AG08396 (cell line): Measurements from ENCODE around the gene HDGF.
A peak's percentile ranks its signal among the peaks of the same experiment; 100 is the strongest.

Source experiments
- DNase-seq: peaks from one replicate; pipeline ENCODE4 v3.0.0; 2012; ENCODE audit warnings: low spot score, mixed read lengths

Gene HDGF

DNA sequence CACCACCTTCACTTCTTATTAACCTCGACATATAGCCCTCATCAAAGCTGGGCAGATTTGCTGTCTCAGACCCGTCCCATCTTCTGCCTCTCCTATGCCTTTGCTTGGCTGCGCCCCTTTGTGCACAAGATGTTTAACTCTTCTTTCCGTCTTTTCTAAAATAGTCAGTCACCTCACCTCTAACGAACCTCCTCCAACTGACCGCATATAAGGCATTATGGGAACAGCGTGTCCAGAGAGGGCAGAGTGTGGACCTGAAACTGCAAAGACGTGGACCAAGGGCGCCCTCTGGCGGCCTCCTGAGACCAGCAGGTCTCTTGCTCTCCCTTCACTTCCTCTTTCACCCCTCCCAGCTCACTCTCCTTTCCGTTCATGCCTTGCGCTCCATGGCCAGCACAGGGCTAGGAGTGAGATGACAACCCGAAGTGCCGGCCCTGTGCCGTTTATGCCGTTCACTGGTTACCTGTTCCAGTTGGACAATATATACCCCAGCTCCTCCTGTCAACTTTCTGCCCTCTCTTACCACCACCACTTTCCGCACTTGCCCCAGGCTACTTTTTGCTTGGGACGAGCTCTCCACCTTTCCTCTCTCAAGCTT lies 25.7 kb downstream of the HDGF start:
- DNase-seq: peak; percentile 85

DNA sequence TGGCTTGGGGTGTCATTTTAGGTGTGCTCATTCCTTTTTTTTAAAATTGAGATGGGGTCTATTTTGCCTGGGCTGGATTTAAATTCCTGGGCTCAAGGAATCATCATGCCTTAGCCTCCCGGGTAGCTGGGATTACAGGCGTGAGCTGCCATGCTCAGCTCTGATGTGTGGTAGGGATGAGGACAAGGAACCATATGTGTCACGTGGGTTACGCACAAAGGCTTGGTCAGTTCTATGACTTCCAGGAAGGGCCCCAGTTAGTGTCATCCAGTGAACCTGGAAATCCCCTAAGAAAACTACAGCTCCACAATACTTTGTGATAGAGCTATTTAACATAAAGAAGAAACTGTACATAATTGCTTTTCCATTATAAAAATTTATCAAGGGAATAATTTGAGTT lies 29.9 kb downstream of the HDGF start:
- no peak for DNase-seq

DNA sequence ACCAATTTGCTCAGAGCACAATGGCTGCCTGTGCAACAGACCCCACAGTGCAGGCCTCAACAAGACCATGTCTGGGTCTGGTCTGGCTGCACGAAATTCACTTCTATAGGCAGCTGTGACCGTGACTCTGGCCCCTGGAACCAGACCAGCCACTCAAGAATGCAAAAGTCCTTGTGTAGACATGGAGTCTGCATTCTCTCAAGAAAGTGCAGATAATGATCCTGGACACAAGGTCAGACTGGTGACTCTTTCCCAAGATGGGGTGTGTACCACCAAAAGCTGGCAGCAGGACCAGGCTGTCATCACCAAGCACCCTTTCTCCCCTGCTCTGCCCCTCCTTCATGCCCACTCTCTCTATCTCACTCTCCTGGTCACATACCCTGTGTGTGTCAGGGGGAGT lies 30.3 kb downstream of the HDGF start:
- DNase-seq: no peak

DNA sequence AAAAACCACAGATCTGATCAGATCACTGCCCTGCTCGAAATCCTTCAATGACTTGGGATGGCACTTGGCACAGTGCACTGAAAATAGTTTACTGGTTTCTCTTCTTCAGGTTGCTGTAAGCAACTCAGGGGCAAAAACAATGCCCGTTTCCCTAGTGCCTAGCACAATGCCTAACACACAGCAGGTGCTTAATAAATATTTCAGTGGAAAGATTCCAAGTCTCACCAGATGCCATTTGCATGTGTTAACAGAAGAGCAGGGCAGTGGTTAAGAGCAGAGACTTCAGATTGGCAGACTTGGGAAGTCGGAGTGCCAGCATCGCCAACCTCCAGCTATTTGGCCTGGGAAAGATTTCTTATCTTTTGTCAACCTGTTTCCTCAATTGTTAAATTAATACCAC lies 34.1 kb downstream of the HDGF start:
- DNase-seq: no peak

DNA sequence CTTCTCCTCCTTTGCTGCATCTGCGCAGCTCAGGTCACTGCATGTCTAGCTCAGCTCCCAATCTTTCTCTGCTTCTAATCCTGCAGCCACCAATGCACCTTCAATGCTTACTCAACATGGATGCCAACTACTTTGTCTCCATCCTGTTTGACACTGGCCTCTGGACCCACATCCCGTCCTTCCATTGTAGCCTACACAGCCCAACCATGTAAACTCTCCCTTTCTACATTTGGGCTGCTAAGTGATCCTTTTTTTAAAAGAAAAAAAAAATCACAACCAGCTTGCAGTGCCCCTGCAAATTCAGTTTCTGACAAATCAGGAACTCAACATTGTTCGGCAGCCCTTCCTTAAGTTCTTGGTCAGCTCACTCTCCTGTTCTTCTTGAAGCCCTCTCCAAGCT lies 36.6 kb downstream of the HDGF start:
- no peak for DNase-seq

DNA sequence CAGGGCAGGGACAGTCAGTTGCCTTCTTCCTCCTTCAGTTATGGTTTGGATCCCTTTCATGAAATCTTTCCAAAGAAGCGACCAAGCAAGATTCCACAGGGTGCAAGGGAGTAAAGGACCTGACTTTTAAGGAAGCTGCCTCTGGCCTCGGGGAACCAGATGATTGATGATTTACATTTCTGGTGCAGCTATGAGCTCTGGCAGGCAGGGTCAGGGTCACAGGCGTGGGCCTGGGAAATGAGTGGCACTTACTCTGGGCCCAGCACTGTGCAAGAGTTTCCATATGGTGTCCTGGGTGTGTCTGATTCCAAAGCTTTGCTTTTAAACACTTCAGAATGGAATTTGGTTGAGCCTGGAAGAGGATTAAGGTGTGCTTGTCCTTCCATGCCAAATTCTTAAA lies 38.8 kb downstream of the HDGF start:
- no peak for DNase-seq

DNA sequence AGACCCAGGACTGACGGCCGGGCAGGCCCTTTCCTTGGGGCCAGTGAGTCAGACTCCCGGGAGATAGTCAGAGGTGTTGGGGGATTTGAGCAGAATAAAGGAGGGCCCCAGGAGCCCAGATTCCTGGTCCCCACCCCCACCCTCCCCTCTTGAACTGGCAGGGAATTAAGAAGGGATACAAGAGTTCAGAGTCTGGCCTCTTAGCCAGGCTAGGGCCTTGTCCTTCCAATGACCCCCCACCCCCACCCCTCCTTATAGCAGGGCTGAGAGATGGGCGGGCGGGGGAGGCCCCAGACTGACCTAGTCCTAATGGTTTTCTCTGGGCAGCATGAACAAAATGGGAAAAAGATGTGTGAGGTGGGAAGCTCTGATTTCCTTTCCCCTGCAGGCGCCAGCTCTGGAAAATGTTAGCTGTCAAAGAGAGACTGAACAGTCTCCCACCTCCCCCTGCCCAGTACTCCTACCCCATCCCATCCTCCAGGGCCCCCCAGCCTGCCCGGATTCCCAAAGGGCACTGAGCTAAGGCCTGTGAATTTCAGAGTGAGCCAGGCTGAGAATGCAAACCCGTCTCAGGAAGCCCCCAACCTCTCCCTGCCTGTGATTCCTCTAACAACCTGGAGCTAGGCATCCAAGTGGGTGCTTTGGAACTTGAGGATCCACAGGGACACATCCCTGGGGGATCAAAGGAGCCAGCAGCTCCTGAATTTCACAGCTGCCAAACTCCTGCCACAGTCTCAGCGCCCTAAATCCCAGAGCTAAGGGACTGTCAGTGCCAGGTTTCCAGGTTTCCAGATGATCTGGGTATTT lies 40.3 kb downstream of the HDGF start:
- no peak for DNase-seq

DNA sequence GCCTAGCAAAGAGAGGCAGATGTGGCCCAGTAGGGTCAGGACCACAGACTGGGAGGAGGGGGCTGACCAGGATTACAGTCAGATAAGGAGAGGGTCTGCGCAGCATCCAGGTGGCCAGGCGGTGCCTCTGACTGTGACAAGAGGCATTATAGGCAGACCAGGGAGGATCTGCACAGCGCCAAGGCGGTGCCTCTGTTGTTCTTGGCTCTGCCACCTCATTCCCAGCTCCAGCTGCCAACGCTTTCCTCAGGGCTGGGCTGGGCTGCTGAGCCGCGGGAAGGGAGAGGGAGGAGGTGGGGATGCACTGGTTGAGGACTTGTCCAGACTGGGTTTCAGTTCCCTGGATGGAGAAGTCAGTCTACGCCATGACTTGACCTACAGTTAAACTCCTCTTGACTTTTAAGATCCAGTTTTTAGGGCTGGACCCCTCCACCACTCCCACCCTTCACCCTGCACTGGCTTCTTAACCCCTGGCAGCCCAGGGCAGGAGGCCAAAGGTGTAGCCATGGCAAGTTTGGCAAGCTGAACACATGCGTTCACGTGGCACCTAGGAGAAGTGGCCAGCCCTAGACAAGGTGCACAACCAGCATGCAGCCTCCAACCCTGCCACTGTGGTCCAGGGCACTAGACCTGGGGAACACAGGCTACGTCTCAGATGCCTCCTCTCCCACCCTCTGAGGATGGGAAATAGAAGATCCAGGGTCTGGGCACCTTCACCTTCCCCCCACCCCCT lies 41.6 kb downstream of the HDGF start:
- DNase-seq: peak; percentile 82

DNA sequence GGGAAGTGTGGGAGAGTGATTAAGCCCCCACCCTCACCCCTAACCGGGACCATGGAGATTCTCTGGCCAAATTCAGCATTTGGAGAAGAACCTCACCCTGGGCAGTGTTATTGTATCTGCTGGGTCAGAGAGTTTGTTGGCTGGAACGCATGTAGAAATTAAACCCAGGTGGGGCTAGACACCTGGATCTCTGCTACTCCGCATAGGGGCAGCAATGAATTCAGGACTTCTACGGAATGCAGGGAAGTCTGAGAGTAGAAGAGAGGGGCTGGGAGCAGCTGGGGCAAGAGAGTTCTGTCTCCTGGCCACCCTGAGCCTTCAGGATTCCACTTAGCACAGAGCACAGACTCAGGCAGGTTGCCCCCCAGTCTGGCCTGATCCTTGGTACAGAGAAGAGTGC lies 42.4 kb downstream of the HDGF start:
- no peak for DNase-seq

DNA sequence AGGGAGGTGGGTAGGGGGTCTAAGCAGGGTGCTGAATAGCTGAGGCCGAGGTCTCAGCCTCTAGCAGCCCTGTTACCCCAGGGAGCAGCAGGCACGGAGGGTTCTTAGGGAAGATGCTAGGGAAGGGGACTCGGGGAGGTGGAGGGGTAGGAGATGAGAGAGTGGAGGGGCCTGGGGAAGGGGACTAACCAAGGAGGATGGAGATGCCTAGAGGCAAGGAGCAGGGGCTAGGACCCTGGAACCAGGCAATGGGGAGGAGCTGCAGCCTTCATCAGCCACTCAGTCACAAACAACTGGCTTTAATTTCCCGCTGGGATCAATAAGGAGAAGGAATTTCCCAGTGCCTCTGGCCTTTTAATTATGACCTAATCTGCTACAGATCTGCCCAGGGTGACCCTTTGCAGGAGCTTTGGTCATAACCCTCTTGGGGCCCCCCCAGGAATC lies 43.2 kb downstream of the HDGF start:
- no peak for DNase-seq

DNA sequence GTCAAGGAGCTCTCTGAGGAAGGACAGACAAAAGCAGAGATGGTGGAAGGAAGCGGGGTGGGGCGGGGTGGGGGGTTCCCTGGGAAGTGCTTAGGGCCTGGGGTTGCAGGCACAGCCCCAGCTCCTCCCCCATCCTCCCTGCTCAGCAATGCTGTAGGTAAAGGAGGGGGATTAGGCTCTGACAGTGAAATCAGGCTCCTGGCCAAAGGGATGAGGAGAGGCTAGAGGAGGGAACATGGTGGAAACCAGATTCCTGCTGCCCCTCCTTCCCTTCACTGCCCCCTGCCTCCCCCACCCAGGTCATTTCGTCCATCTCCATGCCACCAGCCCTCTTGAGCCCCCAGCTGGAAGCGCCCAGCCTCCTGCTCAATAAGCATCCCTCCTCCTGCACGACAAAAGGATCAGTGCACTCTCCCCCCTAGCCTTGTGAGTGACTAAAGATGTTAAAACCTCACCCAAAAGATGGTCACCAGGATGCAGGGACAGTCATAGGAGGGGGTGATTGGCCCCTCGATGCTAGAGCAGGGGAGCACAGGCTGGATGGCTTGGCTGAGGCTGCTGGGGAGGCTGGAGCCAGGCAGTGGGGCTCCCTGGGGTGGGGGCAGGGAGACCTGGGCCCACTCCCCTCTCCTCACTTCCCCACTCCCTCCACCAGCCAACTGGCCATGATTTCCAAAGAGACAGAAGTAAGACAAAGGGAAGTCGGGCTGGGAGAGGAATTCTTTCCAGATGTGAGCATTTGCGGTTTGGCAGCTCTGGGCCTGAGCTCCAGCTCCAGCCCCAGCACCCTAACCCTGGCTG lies 43.9 kb downstream of the HDGF start:
- peak; percentile 67 for DNase-seq

DNA sequence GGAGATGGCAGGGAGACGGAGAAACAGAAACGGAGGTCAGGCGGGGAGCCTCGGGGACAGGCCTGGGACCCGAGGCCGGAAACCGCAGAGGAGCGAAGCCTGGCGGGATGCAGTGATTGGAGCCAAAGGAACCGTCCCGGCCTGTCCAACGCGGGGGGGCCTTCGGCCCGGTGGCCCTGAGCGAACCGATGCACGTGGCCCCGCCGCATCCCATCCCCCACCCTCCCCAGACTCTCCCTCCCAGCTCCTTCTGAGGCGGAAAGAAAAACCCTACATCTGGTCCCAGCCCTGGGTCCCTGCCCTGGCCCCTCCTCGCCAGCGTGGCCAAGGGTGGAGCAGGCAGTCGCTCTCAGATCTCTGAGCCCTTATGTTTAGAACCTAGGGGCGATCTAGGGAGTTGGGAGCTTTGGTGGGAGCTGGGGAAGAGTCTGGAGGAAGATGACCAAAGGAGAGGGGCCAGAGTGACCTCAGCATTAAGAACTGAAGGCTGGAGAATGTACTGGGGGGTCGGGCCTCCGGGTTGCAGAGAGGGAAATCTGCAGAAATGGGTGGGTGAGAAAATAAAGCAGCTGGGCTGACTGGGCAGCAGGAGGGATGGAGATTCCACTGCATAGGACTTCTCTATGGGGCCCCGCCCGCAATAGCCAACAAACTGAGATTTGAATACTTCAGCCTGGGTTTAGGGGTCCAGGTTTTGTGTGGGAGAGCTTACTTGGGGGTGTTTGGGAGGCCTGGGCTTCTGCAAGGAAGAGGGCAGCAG lies 44.6 kb downstream of the HDGF start:
- peak; percentile 64 for DNase-seq

DNA sequence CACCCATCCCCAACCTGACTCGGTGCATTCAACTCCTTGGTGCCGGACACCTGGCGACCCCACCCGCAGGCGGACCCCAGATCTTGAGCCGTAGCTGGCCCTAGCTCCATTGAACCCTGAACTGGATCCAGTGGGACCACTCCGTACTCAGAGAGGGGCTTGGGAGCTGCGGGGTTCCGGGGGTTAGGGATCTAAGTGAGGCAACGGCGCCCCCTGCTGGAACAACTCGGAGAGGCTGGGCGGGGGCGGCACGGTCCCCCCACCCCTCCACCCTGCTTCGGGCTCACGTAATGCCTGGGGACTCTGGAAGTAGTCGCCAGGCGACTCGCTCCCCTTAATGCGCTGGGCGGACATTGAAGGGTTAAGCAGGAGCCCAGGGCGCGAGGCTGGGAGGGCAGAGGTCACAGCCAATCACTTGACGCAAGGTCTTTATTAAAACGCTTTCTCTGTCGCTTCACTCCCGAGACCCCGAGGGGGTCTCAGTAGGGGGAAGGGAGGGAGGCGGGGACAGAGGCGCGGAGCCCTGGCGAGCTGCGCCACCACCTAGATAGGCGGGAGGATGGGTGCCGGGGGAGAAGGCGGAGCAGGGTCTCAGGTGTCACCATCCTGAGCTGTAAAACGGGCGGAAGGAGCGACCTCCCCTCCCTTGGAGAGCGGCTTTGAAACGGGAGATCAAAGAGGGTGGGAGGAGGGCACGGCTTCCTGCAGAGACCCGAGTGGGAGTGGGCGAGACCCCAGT lies 45.4 kb downstream of the HDGF start:
- DNase-seq: peak; percentile 80

DNA sequence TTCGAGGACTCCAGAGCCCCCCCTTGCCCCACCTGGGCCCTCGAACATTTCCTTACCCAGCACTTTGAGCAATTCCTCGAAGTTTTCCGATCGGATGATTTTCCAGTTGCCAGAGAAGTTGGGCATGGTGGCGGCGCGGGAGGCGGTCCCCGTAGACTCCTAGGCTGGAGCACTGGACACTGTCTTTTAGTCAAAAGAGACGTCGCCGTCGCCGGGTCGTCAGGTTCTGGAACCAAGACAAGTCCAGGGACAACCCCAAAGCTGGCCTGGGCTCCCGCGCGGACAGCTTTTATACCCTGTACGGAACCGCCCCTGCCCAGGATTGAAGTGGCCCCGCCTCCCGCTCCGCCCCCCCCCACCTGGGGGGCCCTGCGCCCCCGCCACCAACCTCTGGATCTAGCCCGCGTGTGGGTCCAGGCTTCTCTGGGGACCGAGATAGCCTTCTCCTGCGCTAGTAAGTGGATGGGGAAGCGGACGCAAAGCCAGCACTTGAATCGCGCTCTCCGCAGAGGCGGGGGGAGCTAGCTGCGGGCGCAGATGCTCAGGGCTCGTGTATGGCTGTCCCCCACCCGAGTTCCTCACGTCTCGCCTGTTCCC lies 46.1 kb downstream of the HDGF start, which contains the start of gene CRABP2:
CRABP2 (minus strand) TSS at position 263 of the 597 bp plus-strand sequence; CDS start at position 126, 137 bp downstream.
- DNase-seq: peak; percentile 39

DNA sequence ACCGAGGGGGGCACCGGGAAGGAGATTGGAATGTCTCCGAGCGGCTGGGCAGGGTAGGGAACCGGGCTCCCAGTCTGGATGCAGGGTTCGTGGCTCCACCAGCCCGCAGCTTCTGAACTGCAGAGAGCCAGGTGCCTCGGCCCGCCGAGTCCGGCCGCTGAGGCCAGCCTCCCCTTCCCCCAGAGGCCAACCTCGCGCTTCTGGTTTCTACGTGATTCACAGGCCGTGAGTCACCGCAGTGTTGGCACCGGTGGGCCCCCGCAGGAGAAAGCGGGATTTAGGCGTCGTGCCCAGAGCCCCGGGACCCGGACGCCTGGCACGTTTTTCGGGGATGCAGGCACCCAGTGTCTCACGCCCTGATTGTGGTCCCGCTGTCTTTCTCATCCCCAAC lies 46.5 kb downstream of the HDGF start:
- DNase-seq: peak; percentile 70

DNA sequence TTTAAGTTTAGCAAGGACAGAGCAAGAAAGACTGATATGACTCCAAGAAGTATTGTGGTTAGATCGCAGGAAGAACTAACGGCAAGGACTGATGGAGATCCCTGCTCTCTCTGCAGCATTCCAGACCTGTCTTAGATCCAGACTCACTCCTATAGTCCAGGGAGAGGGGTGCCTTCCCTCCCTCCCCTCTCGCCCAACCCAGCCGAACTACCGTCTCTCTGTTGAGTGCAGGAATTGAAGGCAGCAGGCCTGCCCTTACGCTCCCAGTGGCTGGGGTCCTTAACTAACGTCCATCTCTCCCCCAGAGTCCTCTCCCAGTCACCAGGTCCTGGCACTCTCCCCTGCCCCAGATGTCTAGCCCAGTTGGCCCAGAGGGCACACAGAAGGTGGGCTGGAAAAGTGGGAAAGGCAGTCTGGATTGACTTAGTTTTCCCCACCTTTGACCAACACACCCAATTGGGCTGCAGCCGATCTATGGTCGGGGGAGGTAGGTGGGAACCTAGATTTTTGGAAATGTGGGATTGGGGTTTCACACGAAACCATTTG lies 47.2 kb downstream of the HDGF start:
- DNase-seq: no peak

DNA sequence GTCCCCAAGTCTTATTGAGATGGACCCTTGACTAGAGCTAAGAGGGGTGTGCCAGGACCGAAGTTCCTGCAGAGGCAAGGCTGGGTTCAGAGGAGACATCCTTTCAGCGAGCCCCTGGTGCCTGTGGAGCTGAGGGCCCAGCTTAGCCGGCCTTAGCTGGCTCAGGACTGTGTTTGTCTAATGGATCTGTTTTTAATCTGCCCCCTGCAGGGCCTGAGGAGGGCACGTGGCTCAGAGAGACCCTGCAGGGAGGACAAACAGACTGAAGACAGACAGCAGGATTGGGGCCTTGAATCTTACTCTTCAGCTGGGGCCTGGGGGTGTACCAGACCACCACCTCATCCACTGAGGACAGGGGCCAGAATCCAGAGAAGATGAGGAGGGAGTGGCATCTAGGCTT lies 47.7 kb downstream of the HDGF start:
- no peak for DNase-seq

DNA sequence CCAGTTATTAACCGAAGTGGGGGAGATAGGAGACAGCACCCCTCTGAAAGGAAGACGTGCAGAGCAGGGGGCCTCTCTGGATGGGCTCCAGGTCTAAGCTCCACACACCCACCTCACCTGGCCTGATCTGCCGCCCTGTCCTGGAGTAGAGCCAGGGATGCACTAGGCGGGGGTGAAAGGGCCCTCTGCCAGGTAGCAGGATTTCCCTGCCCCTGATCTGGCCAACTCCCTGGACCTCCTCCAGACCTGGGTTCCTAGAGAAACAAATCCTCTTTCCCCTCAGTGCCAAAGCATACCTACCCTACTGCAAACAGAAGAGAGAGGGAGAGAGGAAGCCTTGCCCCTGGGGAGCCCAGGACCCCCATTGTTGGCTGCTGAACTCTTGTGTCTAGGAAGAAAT lies 48.1 kb downstream of the HDGF start:
- DNase-seq: no peak

DNA sequence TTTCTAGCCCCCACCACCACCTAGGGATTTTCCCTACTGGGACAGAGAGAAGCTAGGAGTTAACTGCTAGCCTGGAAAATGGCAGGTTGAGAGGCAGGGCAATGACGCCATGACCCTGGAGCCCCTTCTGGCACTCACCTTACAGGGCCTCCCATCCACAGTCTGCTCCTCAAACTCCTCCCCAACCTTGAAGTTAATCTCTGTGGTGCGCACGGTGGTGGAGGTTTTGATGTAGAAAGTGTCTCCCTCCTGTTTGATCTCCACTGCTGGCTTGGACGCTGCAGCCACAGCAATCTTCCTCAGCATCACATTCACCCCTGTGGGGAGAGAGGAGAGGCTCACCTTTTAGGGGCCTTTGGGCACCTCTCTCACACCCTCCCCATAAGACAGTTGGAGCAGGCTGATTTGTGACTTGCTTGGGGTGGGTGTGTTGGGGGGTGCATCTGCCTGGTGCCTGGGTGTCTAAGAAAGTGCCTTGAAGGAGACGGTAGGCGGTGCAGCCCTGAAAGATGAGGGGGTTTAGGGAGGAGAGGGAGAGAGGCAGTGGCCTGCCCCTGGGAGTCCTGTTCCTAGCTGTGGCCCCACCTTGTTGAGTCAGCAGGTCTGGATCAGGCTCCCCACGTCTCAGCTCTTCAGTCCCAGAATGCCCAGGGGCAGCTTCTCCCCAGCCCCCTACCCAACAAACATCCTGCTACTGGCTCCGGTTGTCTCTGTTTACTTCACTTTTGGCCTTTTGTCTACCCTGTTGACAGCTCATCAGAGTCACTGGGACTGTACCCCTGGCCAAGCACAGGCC lies 50.5 kb downstream of the HDGF start:
- DNase-seq: no peak
